OCI-LY7 (cell line): ENCODE measurements around the gene PTH1R. TPM values are rescaled to one million over a fixed set of nuclear protein-coding genes. Genes with fewer than 3 reads are reported as not detected.

Experiments
- BruUV-seq: library from RNA; stranded (reverse); fragments of 400-500 nt; replicated peaks from 2 replicates; lab custom pipeline; 2021; lab: Mats Ljungman, UMichigan
- CTCF ChIA-PET: fragments of 300-600 bp; sonication (Branson Sonifier 250); formaldehyde crosslinking; loops from one replicate; lab custom pipeline; 2022; ENCODE audit warnings: antibody characterized with exemption; ENCODE audit not compliant: unreplicated experiment; lab: Charles Lee
- POLR2A ChIA-PET: fragments of 300-600 bp; sonication (Branson Sonifier 250); formaldehyde crosslinking; loops from one replicate; lab custom pipeline; 2022; ENCODE audit warnings: antibody characterized with exemption; lab: Charles Lee
- DNase-seq: peaks from one replicate; pipeline ENCODE4 v3.0.0-alpha.2; 2015; ENCODE audit warnings: low spot score
- H2AFZ ChIP-seq: fragments of 200-600 bp; sonication (generic), shearing (Covaris generic); 2 replicates; pipeline ENCODE4 v1.6.1; 2014; ENCODE audit warnings: mild to moderate bottlenecking, antibody characterized with exemption, low read length, moderate library complexity
- H3K27ac ChIP-seq: fragments of 200-600 bp; sonication (generic); 2 replicates; pipeline ENCODE4 v1.5.1; 2014; ENCODE audit warnings: mixed run types, low read depth, mild to moderate bottlenecking, moderate library complexity, low read length, inconsistent platforms; ENCODE audit not compliant: poor library complexity, severe bottlenecking
- H3K36me3 ChIP-seq: fragments of 200-600 bp; sonication (generic); 2 replicates; pipeline ENCODE4 v1.6.1; 2014; ENCODE audit warnings: mild to moderate bottlenecking, antibody characterized with exemption, low read length, moderate library complexity, mixed read lengths; ENCODE audit not compliant: insufficient read depth
- H3K4me1 ChIP-seq: fragments of 200-600 bp; sonication (generic); 2 replicates; pipeline ENCODE4 v1.5.1; 2014; ENCODE audit warnings: mild to moderate bottlenecking, low read length; ENCODE audit not compliant: insufficient read depth, poor library complexity, severe bottlenecking
- H3K4me2 ChIP-seq: fragments of 200-600 bp; sonication (generic); 2 replicates; pipeline ENCODE4 v1.6.1; 2014; ENCODE audit warnings: mild to moderate bottlenecking, low read length
- H3K4me3 ChIP-seq: fragments of 200-600 bp; sonication (generic); 2 replicates; pipeline ENCODE4 v1.5.1; 2014; ENCODE audit warnings: mild to moderate bottlenecking, low read depth, low read length; ENCODE audit not compliant: poor library complexity, severe bottlenecking
- H3K79me2 ChIP-seq: fragments of 200-600 bp; sonication (generic); 2 replicates; pipeline ENCODE4 v1.6.1; 2016; ENCODE audit warnings: low read depth, mild to moderate bottlenecking, low read length, moderate library complexity, mixed read lengths; ENCODE audit not compliant: insufficient read depth
- H3K9me2 ChIP-seq: fragments of 200-600 bp; sonication (generic); 2 replicates; pipeline ENCODE4 v1.6.1; 2016; ENCODE audit warnings: mild to moderate bottlenecking, low read length, mixed read lengths; ENCODE audit not compliant: insufficient read depth
- H3K9me3 ChIP-seq: fragments of 200-600 bp; sonication (generic); 2 replicates; pipeline ENCODE4 v1.6.1; 2014; ENCODE audit warnings: mild to moderate bottlenecking, mixed run types, low read length, mixed read lengths
- H4K20me1 ChIP-seq: fragments of 200-600 bp; sonication (generic); 2 replicates; pipeline ENCODE4 v1.6.1; 2014; ENCODE audit warnings: mild to moderate bottlenecking, antibody characterized with exemption, low read length, moderate library complexity, mixed read lengths; ENCODE audit not compliant: insufficient read depth
- CTCF ChIP-seq: fragments of 200-600 bp; sonication (generic); conservative IDR thresholded peaks from 2 replicates; pipeline ENCODE4 v1.5.1; 2014; ENCODE audit warnings: mild to moderate bottlenecking, antibody characterized with exemption, low read length, moderate library complexity, mixed read lengths
- EZH2phosphoT487 ChIP-seq: fragments of 200-600 bp; sonication (generic); IDR thresholded peaks from 2 replicates; pipeline ENCODE4 v1.6.1; 2018; ENCODE audit warnings: low read depth, borderline replicate concordance, mild to moderate bottlenecking, mixed run types, antibody characterized with exemption, low read length, moderate library complexity, mixed read lengths
- intact Hi-C: fragments of 100-400 bp; cut with micrococcal nuclease; formaldehyde crosslinking; loops from one replicate; pipeline ENCODE4 v1.10.0; 2022; ENCODE audit not compliant: unreplicated experiment
- total RNA-seq, 2 experiments: library from RNA; depleted of rRNA in 1 of 2; stranded (reverse); fragments of >200 nt in 1 of 2; shearing (Covaris generic) in 1 of 2; gene quantifications; 2 replicates each; pipeline ENCODE4 v1.2.3, GENCODE V29; 2014 to 2022

The PTH1R gene
- total RNA-seq, 2 experiments from 2014 or later = not detected

DNA sequence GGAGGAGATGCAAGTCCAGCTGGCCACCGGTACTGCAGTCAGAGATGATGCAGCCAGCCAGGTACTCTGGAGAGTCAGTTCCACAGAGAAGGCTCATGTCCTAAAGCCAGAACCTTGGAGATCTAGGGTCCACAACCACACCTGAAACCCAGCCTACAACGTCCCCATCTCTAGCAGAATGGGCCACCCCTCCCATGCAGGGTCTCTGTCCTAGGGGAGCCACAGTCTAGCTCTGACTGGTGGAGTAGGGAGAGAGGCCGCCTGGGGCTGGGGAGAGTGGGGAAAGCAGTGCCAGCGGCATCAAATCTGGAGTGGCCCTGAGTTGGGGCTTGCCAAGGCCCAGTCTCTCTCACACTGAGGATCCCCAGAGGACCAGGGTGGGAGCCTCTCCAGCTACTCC is 43.5 kb downstream of the PTH1R start:
- no peak for TF ChIP-seq CTCF
- no peak for TF ChIP-seq EZH2phosphoT487
- Histone ChIP-seq H3K4me3 (no peak overlapping the region), H3K27ac (no peak overlapping the region), H3K9me3 (peaks cover 12% of the 10 kb centered on the region; the same call in 1 of the 2 replicates), H3K4me2 (no peak overlapping the region), H3K36me3 (peaks cover 98% of the 10 kb centered on the region), H3K79me2 (peaks cover 32% of the 10 kb centered on the region), H4K20me1 (no peaks in the 10 kb centered on the region), H3K9me2 (no peaks in the 10 kb centered on the region), H2AFZ (no peak overlapping the region), H3K4me1 (peaks cover 30% of the 10 kb centered on the region)
- ChIA-PET CTCF (no interaction called here), POLR2A (no interaction called here)
- intact Hi-C loops = loop anchor here (5.0 kb wide), 1 partner anchor 446 kb away; no protein-coding TSS in a partner anchor
- DNase-seq = no peak
- BruUV-seq = no TSS peak

DNA sequence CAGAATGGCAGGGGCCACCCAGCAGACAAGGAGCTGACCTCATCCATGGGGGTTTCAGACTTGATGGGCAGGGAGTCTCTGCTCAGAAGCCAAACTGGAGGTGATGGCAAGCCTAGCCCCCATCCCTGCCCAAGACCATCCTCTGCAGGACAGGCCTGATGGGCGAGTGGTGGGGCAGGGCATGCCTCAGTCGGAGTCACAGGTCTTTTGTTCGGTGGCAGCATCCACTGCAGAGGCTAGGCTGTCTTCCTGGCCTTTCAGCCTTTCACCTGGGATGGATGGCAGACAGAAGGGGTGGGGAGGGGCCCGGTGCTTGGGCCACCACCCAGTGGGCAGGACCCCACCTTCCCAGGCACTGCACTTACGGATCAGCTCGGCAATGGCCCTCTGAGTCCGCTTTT is 44.4 kb downstream of the PTH1R start:
- BruUV-seq = TSS peak; percentile 45
- H3K4me1 ChIP-seq = peaks cover 37% of the 10 kb centered on the region
- CTCF ChIA-PET = no interaction called here
- no peak for TF ChIP-seq EZH2phosphoT487
- TF ChIP-seq CTCF = no peak
- H2AFZ ChIP-seq = no peak overlapping the region
- peaks cover 12% of the 10 kb centered on the region; the same call in 1 of the 2 replicates for H3K9me3 ChIP-seq
- H4K20me1 ChIP-seq = no peaks in the 10 kb centered on the region
- POLR2A ChIA-PET = no interaction called here
- peaks cover 95% of the 10 kb centered on the region for H3K36me3 ChIP-seq
- no peak overlapping the region for H3K27ac ChIP-seq
- no peak overlapping the region for H3K4me2 ChIP-seq
- no peaks in the 10 kb centered on the region for H3K9me2 ChIP-seq
- H3K4me3 ChIP-seq = no peak overlapping the region
- intact Hi-C loops = loop anchor here (5.0 kb wide), 1 partner anchor 445 kb away; no protein-coding TSS in a partner anchor
- peaks cover 33% of the 10 kb centered on the region for H3K79me2 ChIP-seq
- DNase-seq = no peak

DNA sequence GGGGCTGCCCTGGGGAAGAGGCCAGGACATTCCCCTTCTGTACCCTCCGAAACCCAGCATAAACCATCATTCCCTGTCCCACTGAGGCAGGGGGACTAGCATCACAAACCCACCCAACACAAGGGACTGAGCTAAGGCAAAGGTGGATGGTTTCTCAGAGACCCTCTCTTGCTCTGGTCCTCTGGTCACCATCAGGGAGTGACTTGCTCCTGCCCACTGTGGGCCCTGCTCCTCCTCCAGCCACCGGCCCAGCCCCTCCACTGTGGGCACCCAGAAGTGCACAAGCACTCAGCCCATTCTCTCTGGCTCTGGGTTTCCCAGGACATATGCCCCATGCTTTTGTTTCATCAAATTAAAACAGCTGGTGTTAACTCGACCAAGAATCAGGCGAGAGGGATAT is 44.9 kb downstream of the PTH1R start:
- intact Hi-C loops = loop anchor here (5.0 kb wide), 1 partner anchor 445 kb away; no protein-coding TSS in a partner anchor
- Histone ChIP-seq H3K4me3 (no peak overlapping the region), H4K20me1 (no peaks in the 10 kb centered on the region), H2AFZ (no peak overlapping the region), H3K9me2 (no peaks in the 10 kb centered on the region), H3K36me3 (peaks cover 89% of the 10 kb centered on the region), H3K79me2 (peaks cover 33% of the 10 kb centered on the region), H3K27ac (no peak overlapping the region), H3K4me1 (peaks cover 39% of the 10 kb centered on the region), H3K4me2 (no peak overlapping the region), H3K9me3 (peaks cover 12% of the 10 kb centered on the region; the same call in 1 of the 2 replicates)
- TF ChIP-seq EZH2phosphoT487 = no peak
- TF ChIP-seq CTCF = no peak
- CTCF ChIA-PET = no interaction called here
- no peak for DNase-seq
- POLR2A ChIA-PET = interaction anchor here (1.0 kb wide), 1 partner anchor 247 kb away, joined by 5 read pairs; no protein-coding TSS in a partner anchor
- BruUV-seq = no TSS peak
